ENCODE data around the gene FMOD.

FMOD gene

DNA sequence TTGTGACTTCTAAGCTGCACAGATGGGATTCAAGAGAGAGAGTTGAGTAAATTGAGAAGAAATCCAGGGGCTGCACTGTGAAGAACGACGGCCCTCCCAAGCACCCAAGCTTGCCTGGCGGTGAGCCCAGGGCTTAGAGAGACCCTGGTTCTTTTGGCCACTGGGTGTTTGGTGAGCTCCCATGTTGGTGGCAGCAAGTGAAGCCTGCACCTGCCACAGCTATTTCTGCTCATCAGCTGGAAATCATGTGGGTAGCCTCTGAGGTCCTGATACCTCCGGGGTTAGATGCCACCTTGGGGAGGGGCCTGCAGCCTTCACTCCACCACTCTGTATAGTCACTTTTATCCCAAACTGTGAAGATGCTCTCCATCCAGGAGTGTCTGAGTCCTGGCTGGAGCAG lies 51.8 kb downstream of the FMOD start:
- Histone ChIP-seq H3K4me2 (ENCODE audit: low read depth, low read length, poor library complexity, severe bottlenecking) (peak overlapping the region; percentile 90), H4K20me1 (ENCODE audit: low read depth, low read length) (no peaks in the 10 kb centered on the region), H3K9me2 (replicated peaks; ENCODE audit: insufficient read depth, low read length) (no peaks in the 10 kb centered on the region), H3K4me3 (ENCODE audit: insufficient read depth, low read length, poor library complexity, severe bottlenecking) (peak overlapping the region; percentile 41), H3K9me3 (ENCODE audit: insufficient read depth, low read length) (no peaks in the 10 kb centered on the region), H3K79me2 (ENCODE audit: insufficient read depth, low read length) (peaks cover 28% of the 10 kb centered on the region), H3F3A (ENCODE audit: insufficient read depth) (peaks cover 82% of the 10 kb centered on the region), H3K36me3 (ENCODE audit: low read length) (no peaks in the 10 kb centered on the region), H3K9ac (ENCODE audit: low read length) (peak overlapping the region; percentile 77), H2AFZ (ENCODE audit: low read depth, low read length, severe bottlenecking) (no peak overlapping the region), H3K27me3 (ENCODE audit: low read length) (no peaks in the 10 kb centered on the region), H3K27ac (ENCODE audit: low read depth, low read length) (peak overlapping the region; percentile 99)
- no peak for TF ChIP-seq EZH2phosphoT487 (conservative IDR thresholded peaks at IDR 0.05; ENCODE audit: low read length)
- TF ChIP-seq, protein P1, sequence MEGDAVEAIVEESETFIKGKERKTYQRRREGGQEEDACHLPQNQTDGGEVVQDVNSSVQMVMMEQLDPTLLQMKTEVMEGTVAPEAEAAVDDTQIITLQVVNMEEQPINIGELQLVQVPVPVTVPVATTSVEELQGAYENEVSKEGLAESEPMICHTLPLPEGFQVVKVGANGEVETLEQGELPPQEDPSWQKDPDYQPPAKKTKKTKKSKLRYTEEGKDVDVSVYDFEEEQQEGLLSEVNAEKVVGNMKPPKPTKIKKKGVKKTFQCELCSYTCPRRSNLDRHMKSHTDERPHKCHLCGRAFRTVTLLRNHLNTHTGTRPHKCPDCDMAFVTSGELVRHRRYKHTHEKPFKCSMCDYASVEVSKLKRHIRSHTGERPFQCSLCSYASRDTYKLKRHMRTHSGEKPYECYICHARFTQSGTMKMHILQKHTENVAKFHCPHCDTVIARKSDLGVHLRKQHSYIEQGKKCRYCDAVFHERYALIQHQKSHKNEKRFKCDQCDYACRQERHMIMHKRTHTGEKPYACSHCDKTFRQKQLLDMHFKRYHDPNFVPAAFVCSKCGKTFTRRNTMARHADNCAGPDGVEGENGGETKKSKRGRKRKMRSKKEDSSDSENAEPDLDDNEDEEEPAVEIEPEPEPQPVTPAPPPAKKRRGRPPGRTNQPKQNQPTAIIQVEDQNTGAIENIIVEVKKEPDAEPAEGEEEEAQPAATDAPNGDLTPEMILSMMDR (IDR thresholded peaks at IDR 0.05; ENCODE audit: insufficient read depth, low read length, poor library complexity, severe bottlenecking) = no peak

DNA sequence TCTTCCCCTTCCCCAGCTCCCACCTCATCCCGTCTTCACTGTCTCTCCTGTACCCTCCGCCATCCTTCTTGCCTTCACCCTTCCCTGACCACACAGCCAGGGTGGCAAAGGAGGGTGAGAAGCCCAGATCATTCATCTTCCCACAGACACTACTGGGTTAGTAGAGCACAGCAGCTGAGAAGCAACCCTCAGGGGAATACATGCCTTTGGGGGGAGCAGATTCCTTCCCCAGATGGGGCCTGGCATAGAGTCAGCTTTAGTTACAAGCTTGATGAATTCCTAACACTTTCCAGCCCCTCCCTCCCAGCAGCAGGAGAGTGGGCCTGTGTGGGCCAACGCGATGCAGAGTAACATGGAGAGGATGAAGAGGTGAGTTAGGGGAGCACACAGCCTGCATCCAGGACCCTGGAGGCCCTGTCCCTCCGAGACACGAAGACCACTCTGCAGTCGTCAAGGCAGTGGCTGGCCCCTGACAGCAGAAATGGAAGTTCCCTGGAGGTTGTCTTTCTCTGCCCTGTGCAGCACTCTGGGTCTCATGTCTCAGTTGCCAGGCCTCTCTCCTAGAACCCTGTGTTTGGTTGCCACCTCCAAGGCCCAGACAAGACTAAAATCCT lies 54.4 kb downstream of the FMOD start:
- H3K79me2 ChIP-seq (ENCODE audit: insufficient read depth, low read length) = peaks cover 10% of the 10 kb centered on the region
- no peaks in the 10 kb centered on the region for H4K20me1 ChIP-seq (ENCODE audit: low read depth, low read length)
- H3K9ac ChIP-seq (ENCODE audit: low read length) = peak overlapping the region; percentile 58
- H3K9me2 ChIP-seq (replicated peaks; ENCODE audit: insufficient read depth, low read length) = no peaks in the 10 kb centered on the region
- no peaks in the 10 kb centered on the region for H3K36me3 ChIP-seq (ENCODE audit: low read length)
- peaks cover 78% of the 10 kb centered on the region for H3F3A ChIP-seq (ENCODE audit: insufficient read depth)
- no peaks in the 10 kb centered on the region for H3K27me3 ChIP-seq (ENCODE audit: low read length)
- H3K4me3 ChIP-seq (ENCODE audit: insufficient read depth, low read length, poor library complexity, severe bottlenecking) = no peak overlapping the region
- TF ChIP-seq, protein P1 (IDR thresholded peaks at IDR 0.05; ENCODE audit: insufficient read depth, low read length, poor library complexity, severe bottlenecking) = no peak
- no peak for TF ChIP-seq EZH2phosphoT487 (conservative IDR thresholded peaks at IDR 0.05; ENCODE audit: low read length)
- no peaks in the 10 kb centered on the region for H3K9me3 ChIP-seq (ENCODE audit: insufficient read depth, low read length)
- H2AFZ ChIP-seq (ENCODE audit: low read depth, low read length, severe bottlenecking) = no peak overlapping the region
- peak overlapping the region; percentile 90 for H3K4me2 ChIP-seq (ENCODE audit: low read depth, low read length, poor library complexity, severe bottlenecking)
- peak overlapping the region; percentile 99 for H3K27ac ChIP-seq (ENCODE audit: low read depth, low read length)

DNA sequence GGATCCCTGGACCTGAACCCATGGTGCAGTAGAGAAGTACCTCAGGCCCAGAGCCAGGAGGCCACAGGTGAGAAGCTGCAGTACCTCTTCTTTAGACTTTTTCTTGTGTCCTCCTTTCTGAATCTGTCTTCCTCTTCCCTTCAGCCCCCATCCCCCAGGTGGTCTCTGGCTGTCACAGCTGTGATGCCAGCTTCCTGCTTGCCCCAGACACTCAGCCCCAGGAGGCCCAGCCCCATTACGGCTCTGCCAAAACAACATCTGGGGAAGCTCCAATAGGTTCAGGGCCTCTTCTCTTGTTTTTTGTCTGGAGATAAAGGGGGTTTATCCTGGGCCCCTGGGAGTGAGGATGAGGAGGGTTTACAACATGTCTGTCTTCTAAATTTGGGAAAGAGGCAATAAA lies 55.1 kb downstream of the FMOD start:
- Histone ChIP-seq H4K20me1 (ENCODE audit: low read depth, low read length) (no peaks in the 10 kb centered on the region), H2AFZ (ENCODE audit: low read depth, low read length, severe bottlenecking) (no peak overlapping the region), H3F3A (ENCODE audit: insufficient read depth) (peaks cover 76% of the 10 kb centered on the region), H3K9me2 (replicated peaks; ENCODE audit: insufficient read depth, low read length) (no peaks in the 10 kb centered on the region), H3K4me2 (ENCODE audit: low read depth, low read length, poor library complexity, severe bottlenecking) (peak overlapping the region; percentile 90), H3K36me3 (ENCODE audit: low read length) (no peaks in the 10 kb centered on the region), H3K27me3 (ENCODE audit: low read length) (no peaks in the 10 kb centered on the region), H3K9ac (ENCODE audit: low read length) (peak overlapping the region; percentile 58), H3K79me2 (ENCODE audit: insufficient read depth, low read length) (peaks cover 10% of the 10 kb centered on the region; the same call in 1 of the 2 replicates), H3K27ac (ENCODE audit: low read depth, low read length) (peak overlapping the region; percentile 99), H3K4me3 (ENCODE audit: insufficient read depth, low read length, poor library complexity, severe bottlenecking) (peak overlapping the region; percentile 14), H3K9me3 (ENCODE audit: insufficient read depth, low read length) (no peaks in the 10 kb centered on the region)
- TF ChIP-seq, protein P1 (IDR thresholded peaks at IDR 0.05; ENCODE audit: insufficient read depth, low read length, poor library complexity, severe bottlenecking) = no peak
- no peak for TF ChIP-seq EZH2phosphoT487 (conservative IDR thresholded peaks at IDR 0.05; ENCODE audit: low read length)
